Renal pelvis (tissue), 4 donors: ENCODE results near the gene OR2T34. TPM values are rescaled to one million over a fixed set of nuclear protein-coding genes. Genes with fewer than 3 reads are reported as not detected.
"Not testable (repeated sequence)": the region's sequence is repeated elsewhere in the genome, so short reads cannot be mapped to it uniquely, and the experiment has no call there.

Source experiments
- DNase-seq: peaks from one replicate; pipeline ENCODE4 v3.0.0-alpha.2; 2013
- polyA plus RNA-seq, 3 donors: library from polyadenylated mRNA; unstranded; fragments of 120-200 nt; gene quantifications; one replicate each; pipeline ENCODE4 v1.2.1, GENCODE V29; 2013; ENCODE audit not compliant: insufficient read length in 3 of 3

OR2T34 gene
- polyA plus RNA-seq, 3 donors = not detected

GRCh38 chr1:248562672-248563071 lies 11.9 kb downstream of the OR2T34 start, which contains the start of gene OR2T29:
TSS of gene OR2T29 (minus strand) at chr1:248562772. CDS start at chr1:248559491, 3,281 bp downstream.
- DNase-seq = not testable (repeated sequence)

DNA sequence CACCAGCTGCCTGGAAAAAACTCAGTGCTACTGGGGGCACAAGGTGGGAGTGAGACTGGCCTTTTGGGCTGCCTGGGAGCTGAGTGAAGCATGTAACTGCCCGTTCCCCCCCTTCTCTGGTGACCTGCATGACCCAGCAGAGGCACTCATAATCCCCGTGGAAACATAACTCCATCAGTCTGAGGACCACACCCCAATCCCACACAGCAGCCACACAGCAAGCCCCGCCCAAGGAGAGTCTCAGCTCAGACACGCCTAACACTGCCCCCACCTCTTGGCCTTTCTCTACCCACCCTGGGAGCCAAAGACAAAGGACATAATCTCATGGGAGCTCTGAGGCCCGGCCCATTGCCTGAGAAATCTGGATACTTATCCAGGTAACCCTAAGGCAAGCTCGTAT lies 23.5 kb downstream of the OR2T34 start:
- DNase-seq = not testable (repeated sequence)

DNA sequence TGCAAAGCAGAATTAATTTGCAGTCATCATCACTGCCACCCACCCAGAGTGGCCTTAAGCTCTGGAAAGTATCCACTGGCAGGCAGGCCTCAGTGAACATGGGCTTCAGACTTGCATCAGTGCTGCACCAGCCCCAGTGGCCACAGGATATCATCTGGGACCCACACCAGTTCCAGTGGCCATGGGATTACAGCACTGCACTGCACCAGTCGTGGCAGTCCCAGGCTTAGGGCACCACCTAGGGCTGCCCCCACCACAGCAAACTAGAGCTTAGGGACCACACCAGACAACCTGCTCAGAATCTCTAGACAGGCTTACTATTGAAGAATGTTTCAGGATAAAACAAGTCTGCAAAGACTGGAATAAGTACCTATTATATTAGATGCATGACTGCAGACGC lies 27.2 kb downstream of the OR2T34 start:
- not testable (repeated sequence) for DNase-seq

DNA sequence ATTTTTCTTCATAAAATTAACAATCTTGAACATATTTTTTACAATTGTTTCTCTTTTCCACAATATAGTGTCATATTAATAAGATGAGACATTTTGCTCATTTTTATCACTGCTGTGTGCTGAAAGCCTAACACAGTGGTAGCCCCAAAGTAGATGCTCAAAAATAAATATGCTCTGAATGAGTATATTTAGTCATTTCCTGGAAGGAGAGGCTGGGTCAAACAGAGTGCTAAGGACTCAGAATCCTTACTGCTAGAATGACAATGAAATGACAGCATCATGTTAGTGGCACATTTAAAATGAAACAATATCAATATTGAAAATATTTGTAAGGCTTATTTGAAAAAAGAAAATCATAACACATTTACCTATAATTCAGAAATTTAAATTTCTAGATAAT lies 37.1 kb downstream of the OR2T34 start:
- DNase-seq = not testable (repeated sequence)

Other genes with a start within 250 kb of the OR2T34 start
- gene OR14C36, start 226.0 kb downstream of the OR2T34 start, polyA plus RNA-seq = not detected
- gene OR2T4, start 213.1 kb downstream of the OR2T34 start, polyA plus RNA-seq = not detected
- gene OR2T6, start 199.0 kb downstream of the OR2T34 start, polyA plus RNA-seq = under 1 TPM in 1 of 3 donors, not detected in 2; 0.04 TPM
- not detected for gene OR2T1, start 171.7 kb downstream of the OR2T34 start, polyA plus RNA-seq
- gene OR2T2, start 129.1 kb downstream of the OR2T34 start, polyA plus RNA-seq = not detected
- gene OR2T3, start 101.4 kb downstream of the OR2T34 start, polyA plus RNA-seq = not detected
- not detected for gene OR2T5, start 86.2 kb downstream of the OR2T34 start, polyA plus RNA-seq
- under 1 TPM in 1 of 3 donors, not detected in 2; 0.05 TPM for gene OR2G6, start 66.7 kb downstream of the OR2T34 start, polyA plus RNA-seq
- gene OR2T29, start 12.0 kb downstream of the OR2T34 start, polyA plus RNA-seq = not detected
- gene OR2T10, start 22.9 kb upstream of the OR2T34 start, polyA plus RNA-seq = under 1 TPM in 2 of 3 donors, not detected in 1; 0.04 to 0.36 TPM
- under 1 TPM in 1 of 3 donors, not detected in 2; 0.04 TPM for gene OR2T11, start 60.3 kb upstream of the OR2T34 start, polyA plus RNA-seq
- gene OR2T35, start 70.5 kb upstream of the OR2T34 start, polyA plus RNA-seq = not detected
- not detected for gene OR2T27, start 80.8 kb upstream of the OR2T34 start, polyA plus RNA-seq
- gene OR14I1, start 128.0 kb upstream of the OR2T34 start, polyA plus RNA-seq = not detected
- not detected for gene LYPD8, start 181.0 kb upstream of the OR2T34 start, polyA plus RNA-seq